Fibroblast of skin of right biceps (primary cell): ENCODE measurements around the gene PTX4.

Experiments
- DNase-seq: peaks from one replicate; pipeline ENCODE4 v3.0.0-alpha.2; 2013

The PTX4 gene

DNA sequence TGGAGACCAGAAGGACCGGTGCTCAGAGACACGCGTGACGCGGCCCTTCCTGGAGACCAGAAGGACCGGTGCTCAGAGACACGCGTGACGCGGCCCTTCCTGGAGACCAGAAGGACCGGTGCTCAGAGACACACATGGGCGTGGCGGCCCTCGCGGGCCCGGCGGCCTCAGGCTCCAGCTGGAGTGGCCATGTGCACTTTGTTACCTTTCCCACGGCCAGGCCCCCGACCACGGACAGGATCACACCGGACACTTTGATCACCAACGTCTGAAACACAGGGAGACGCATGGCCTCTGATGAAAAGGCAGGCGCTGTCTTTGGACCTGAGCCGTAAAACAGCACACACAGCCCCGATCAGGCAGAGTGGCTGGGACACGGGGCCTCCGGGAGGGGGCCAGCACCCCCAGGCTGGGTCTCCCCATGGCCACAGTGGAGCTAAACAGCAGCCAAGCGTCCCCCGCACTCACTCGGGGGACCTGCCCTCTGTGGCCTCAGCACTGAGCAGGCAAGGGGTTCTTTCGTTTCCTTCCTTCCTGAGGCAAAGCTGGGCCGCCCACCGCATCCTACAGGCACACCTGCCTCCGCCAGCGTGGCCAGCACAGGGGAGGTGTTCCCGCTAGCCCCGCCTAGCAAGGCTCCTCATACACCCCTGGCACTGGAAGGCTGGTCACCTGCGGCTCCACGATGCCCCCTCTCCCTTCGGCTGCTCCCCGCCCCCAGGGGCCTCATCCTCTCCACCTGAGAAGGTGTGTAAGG is 31.1 kb downstream of the PTX4 start:
- DNase-seq: no peak

DNA sequence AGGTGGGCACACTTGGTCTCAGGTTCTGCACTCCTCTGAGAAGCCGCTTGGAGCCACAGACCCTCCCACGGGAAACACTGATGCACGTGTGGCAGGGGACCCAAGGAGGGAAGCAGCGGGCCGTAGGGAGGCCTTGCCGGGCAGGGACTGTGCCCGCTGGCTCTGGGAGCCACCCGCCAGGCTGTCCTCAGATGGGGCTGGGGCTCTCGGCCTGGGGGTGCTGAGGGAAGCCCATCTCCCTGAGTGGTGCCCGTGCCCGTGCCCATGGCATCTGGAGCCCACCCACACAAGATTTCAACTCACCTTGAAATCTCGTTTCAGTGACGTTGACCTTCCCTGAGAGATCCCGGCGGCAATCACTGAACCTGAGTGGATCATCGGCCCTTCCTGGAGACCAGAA is 31.8 kb downstream of the PTX4 start:
- DNase-seq: no peak

DNA sequence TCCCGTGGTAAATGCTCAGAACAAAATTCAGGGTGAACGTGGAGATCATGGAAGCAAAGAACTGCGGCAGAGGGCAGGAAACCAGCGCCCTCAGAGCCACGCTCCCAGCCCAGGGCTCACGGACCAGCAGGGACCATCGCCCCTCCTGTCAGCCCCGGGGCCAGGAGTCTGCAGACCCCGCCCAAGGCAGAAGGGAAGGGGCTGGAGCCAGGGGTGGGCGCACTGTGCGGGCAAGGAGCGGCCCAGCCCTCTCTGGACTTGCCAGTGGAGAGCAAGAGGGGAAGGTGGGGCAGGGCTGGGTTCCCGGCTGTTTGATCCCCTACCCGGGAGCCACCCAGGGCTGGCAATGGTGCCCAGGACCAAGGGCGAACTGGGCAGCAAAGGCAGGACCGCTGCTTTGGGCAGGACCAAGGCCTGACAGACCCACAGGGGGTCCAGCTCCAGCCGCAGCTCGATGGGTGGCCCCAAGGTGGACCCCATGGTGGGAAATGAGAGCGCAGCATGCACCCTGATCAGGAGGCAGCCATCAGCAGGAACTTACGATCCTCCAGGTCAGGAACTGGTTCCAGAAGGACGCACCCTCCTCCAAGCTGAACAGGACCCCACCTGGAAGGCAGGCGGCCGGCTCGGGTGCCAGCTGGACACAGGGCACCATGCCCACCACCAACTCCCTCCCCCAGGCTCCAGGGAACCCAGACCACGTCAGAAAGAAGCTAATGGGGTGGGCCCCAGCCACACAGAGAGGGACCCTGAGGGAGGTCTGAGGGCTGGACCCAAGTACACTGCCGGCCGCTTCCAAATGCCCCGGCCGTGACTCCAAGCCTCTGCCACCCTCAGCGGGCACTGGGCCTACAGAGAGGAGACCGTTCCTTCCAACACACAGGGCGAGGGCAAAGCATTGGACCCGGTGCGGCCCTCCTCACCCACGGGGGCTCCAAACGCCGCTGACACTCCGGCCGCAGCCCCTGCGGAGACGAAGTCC is 33.3 kb downstream of the PTX4 start:
- DNase-seq: no peak

DNA sequence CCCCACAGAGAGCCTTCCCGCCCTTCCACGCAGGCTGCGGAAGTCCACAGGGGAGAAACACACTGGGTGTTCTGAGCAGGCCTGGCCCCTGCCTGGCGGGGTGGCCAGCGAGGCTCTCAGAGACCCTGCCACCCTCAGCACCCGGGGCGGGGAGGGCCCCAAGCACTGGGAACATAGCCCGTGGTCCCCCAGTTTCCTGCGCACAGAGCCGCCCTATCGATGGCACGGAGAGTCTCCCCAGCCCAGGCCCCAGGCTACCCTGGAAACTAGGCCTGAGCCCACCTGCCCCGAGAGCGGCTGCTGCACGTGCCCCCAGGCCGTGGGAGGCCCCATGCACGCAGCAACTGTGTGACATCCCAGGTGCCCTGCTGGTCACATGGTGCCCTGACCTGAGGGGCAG is 34.2 kb downstream of the PTX4 start:
- no peak for DNase-seq

DNA sequence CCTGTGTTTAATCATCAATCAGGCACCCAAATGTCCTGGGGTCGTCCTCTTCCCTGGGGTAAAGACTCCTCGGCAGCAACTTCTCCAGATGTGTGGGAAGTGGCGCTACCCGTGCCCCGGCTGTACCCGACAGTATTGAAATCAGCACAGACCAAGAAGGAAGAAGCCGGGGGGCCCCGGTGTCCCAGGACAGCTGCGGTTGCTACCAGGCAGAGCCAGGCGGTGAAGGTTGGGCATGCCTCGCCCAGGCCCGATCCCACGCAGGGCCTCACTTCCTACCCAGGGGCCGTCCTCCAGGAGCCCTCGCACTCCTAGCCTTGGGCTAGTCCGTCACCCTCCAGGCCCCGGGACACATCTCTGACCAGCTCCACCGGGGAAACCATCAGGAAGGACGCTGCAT is 35.4 kb downstream of the PTX4 start:
- DNase-seq: no peak

DNA sequence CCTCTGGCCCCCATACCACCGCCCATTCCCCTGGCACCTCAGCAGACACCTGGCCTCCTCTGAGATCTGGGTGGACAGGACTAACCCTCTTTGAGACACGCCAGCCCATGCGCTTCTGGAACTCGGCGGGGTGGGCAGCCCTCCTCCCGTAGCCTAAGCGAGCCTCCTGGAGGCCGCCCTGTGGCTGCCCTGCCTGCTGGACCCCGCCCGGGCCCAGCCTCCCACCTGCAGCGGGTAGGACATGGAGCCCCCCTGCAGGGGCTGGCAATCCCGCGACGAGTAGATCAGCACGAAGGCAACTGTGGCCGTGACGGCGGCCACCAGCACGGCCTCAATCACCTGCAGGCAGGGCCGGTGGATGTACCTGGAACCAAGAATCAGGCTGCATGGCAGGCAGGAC is 36.2 kb downstream of the PTX4 start:
- DNase-seq: no peak

DNA sequence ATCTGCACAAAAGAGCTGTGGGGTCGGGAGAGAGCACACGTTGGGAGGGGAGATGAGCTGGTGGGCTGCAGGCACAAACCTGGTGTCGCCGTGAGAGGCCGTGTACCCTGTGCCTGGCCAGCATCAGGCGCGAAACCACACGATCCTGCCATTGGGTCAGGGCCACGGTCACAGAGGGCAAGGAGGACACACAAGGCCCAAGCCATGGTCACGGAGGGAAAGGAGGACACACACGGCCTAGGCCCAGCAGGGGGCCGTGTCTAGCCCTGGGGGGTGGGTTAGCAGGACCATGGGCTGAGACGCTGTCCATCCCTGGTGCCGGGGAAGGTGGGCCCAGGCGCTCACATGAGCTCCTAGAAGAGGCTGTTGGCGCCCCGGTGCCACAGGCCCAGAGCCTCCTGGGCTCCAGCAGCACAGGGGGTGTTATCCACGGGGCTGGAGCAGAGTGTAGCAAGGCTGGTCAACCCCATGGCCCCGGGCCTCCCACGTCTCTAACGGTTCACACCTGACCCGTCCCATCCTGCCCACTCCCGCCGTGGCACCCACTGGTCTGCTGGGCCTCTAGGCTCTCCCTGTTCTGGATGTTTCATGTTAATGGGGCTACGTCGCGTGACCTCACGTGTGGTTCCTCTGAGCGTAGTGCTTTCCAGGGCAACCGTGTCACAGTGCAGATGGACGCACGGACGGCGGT is 36.9 kb downstream of the PTX4 start:
- DNase-seq: no peak

DNA sequence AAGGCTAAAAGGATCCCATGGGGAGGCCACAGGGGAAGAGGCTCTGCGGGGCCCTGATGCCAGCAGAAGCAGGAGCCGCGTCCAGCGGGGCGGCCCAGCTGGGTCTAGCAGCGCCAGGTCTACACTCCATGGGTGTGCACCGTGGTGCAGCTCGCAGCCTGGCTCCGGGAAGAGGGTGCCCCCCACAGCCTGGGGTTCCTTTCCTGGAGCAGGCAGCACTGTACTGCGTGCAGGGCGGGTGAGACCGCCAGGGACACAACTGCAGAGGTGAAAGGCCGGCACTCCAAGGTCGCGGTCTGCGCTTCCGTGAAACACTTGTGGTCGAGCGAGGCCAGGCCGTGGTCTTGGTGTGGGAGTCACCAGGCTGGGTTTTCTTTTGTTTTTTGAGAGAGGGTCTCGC is 37.9 kb downstream of the PTX4 start:
- no peak for DNase-seq

DNA sequence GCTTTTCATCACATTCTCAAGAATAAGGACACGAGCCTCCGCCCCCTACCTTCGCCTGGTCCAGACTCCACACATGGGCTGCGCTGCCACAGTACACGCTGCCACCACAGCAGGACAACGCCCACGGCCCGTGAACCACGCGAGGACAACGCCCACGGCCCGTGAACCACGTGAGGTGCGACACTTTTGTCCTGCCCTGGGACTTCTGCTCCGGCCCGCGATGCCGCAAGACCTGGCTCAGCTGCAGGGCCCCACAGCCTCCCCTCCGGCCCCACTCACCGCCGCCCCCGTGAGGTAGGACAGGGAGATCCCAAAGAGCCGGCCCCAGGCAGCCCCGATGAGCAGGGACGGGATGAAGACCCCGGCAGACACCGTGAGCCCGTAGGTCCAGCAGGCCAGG is 38.5 kb downstream of the PTX4 start:
- DNase-seq: no peak

DNA sequence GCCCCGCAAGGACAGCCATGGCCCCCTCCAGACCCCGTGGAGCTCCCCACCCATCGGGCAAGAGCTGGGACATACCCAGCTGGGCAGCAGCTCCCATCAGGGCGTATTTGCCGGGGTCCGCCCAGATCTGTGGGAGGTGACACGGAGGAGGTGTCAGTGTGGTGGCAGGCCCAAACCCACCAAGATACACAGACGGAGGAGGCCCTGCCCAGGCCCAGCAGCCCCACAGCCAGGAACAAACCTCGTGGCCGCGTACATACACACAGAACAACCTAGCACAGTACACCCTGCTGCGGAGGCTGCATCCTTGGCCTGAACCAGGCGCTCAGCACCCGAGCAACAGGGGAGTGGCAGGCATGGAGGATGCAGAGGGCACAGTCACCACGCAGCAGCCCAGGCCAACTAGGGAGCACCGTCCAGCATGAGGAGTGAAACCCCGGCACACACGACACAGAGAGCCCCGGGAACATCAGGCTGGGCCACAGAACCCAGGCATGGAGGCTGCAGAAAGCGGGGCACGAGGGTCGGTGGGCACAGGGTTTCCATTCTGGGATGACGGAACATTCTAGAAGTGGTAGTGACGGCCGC is 39.4 kb downstream of the PTX4 start:
- no peak for DNase-seq

DNA sequence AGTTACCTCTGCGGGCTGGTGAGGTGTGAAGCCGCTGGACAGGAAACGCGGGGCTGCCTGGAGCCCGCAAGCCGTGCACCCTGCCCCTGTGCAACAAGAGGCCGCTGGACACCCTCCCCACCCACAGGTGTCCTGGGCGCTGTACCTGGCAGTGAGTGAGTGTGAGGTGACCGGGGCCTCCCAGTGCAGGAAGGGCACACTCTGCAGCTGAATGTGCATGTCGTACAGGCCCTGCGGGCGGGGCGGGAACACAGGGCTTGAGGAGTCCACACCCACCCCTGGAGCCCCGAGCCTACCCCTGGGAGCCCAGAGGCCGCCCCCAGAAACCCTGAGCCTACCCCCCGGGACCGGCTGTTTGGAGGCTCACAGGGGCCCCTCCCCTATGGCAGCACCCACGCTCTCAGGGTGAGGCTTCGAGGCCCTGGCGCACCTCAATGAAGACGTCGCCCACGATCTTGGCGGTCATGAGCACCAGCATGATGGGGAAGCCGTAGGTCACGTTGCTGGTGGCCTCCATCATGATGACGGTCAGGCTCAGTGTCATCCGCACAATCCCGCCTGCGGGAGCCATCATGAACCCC is 40.1 kb downstream of the PTX4 start:
- no peak for DNase-seq

DNA sequence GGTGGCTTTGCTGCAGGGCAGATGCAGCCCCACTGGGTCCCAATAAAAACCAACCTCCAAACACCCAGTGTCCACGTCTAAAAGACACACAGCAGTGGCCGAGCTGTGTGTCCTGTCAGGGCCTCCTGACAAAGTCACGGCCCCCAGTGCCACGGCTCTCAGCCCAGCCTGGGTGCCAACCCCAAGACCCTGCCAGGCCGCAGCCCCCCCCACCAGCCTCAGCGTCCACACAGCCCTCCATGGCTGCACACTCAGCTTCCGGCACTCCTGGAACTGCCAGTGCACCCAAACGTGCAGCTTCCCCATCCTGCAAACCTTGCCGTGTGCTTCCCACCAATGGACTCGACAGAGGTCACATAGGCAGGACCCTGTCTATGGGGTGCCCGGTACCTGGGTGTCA is 40.8 kb downstream of the PTX4 start:
- no peak for DNase-seq

DNA sequence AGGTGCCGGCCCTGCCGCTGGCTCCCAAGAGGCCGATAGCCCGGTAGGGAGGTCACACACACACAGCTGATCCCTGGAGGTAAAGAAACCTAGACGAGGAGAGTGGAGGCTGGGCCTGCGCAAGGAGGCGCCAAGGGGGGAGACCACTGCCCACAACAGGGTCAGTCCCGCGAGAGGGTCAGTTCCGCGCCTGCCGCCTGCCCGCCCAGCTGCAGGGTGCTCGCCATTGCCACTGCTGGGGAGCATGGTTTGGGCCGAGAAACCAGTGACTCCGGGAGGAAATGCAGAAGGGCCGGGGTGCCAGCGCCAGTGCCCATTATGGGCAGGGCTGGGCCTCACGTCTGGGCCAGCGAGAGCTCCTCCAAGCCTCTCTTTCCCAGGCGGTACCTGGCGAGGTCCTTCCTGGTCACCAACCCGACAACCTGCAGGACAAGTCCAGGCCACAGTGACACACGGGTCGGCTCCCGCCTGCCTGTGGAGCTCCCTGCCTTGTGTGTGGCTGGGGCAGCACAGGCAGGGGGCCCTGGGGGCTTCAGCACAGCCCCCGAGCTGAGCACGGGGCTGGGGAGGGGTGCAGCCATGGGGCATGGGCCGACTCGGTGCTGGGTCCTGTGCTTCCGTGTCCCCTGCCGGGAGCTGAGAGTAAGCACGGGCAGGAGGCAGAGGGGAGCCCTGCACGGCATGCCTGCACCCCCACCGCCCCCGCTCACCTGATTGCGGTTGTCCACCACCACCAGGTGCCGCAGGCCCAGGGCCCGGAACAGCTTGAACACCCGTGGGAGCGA is 42.3 kb downstream of the PTX4 start:
- no peak for DNase-seq

DNA sequence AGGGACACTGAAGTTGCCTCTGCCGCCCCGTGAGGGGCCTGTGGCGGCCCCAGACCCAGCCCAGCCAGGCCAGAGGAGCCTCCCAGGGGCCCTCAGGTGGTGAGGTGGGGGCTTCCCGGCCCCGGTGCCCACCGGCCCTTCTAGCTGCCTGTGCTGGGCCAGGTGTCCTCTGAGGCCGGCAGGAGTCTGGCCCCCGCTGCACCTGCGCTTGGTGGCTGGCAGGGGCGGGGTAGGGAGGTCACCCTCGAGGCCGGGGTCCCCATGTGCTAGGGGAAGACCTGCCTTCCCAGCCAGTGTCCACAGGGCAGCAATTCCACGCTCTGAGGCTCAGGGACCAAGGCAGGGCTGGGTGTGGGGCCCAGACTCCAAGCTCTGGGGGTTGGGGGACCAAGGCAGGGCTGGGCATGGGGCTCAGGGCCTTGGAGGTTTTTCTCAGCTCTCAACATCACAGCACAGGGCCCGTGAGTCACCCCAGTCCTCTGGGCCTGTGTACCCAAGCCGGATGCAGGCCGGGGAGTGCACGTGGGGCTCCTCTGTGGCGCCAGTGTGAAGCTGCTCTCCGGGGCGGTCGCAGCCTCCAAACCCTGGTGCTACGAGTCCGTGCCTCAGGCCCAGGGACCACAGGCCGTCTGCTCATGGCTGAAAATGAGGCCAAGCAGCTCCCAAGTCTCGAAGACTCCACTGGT is 43.1 kb downstream of the PTX4 start:
- no peak for DNase-seq

DNA sequence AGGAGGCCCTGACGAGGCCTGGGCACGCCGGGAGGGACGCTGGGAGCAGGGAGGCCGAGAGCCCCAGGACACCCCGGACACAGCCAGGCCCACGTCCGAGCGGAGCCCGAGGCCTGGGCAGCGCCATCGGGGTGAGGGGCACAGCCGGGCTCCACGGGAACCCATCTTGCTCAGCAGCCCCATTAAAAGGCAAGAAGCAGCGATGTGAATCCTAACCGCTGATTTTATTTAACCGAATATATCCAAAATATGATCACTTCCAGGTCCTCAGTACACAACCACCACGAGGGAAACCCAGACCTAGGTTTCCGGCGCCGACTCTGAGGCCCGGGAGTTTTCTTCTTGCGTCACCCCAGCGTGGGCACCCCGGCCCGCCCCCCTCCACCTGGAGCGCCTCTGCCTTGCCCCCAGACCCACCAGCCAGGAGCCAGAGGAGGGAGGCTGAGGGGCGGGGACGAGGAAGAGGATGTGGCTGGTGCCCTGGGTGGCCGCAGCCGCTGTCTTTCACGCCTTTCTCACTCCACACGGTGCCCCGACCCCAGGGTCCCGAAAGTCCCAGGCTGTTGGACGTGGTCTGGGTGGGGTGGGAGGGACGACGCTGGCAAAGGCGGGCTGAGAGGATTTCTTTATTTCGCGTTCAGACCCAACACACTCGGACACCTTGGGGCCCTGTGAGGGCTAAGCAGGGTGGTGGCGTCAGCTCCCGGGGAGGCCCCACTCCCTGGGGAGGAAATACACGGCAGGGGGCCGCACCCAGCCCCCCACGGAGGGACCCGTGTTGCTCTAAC is 43.8 kb downstream of the PTX4 start:
- no peak for DNase-seq

DNA sequence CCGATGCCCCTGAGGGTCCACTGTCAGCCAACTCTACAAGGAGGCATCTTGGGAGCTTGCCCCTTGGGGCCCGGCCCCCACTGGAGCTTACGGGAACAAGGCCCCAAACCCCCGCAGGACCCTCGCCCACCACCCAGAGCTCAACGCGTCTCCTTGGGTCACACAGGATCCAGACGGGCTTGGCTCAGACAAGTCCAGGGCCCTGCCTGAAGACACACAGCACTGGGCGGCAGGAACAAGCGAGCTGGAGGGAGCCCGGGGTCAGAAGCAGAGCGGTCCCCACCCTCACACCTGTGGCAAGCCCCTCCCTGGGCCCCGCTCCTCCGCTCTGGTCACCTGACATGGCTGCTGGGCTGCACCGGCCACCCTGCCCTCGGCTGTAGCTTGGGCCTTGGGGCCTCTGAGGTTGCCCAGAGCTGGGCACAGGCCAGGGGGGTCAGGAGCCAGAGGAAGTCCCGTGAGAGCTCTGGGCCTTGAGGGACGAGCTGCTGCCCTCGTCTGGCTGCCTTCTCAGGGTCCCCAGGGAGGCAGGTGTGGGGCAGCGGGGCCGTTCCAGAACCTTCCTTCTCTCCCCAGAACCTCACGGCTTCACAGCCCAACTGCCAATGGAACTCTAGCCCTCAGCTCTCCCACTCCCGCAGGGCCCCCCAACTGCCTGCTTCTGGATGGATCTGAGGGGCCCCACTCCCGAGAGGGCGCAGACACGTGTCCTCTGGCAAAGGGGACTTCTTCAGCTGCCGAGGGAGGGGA is 44.6 kb downstream of the PTX4 start, which contains the start of gene CCDC154:
CCDC154 (minus strand) TSS at position 577 of the 750 bp plus-strand sequence; CDS start at position 343, 234 bp downstream.
- no peak for DNase-seq

DNA sequence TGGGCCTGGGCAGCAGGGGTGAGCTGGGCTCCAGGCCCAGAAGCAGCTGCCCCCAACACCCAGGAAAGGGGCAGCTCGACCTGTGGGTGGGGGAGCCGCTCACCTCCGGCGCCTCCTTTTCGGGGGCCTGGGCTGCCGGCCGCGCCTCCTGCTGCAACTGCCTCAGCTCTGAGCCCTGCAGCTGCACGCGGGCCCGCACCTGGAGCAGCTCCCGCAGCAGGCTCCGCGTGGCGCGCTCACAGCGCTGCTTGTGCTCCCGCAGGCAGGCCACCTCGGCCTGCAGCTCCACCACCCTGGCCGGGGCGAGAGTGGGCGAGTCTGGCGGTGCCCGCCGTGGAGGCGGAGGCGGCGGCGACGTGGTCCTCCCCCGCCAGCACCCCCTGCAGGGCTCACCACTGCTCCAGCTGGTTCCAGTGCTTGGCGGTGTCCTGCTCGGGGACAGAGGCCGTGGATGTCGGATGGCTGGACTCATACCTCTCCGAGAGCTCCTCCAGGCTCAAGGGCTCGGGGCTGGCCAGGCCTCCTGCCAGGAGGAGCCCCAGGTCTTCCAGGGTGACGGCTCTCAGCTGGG is 45.3 kb downstream of the PTX4 start:
- DNase-seq: no peak

DNA sequence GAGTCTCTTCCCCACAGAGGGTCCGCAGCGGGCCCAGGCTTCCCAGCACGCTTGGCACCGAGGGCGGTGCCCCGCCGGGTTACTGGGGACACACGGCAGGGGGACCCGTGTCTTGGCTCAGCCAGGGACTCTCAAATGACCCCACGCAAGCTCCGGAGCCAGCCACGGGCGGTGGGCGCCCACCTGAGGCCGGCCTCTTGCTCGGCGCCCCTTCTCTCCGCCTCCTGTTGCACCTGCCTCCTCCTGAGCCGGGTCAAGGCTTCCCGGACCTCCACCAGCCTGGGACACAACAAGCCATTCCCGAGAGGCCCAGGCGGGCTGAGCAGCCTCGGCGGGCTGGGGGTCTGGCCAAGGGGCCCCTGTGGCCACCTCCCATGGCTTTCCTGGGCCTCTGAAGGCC is 46.0 kb downstream of the PTX4 start:
- DNase-seq: no peak

DNA sequence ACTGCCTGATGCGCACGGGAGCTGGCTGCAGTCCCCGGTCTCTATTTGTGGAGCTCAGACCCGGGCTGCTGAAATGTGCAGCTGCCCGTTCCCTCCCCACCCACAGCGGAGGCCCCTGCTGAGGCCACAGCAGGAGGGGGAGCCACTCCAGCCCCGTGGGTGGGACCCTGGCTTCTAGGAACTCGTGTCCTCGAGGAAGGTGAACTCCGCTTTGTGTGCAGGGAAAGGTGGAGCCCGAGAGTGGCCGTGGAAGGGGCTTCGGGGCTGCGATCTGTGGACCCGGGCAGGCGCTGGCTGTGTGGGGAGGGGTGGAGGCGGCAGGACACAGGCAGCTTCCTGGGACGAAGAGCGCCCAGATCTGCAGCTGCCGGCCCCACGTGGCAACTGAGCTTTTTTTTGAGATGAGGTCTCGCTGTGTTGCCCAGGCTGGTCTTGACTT is 47.3 kb downstream of the PTX4 start:
- no peak for DNase-seq
